Ramos (cell line): ENCODE measurements around the gene SCN2A.
"Not testable (repeated sequence)": the region's sequence is repeated elsewhere in the genome, so short reads cannot be mapped to it uniquely, and the experiment has no call there.

Experiments used
- in situ Hi-C: fragments of 300-500 bp; cut with MboI; formaldehyde crosslinking; loops from one replicate; pipeline ENCODE4 v1.14.3; 2022; ENCODE audit warnings: low sequenced_read_pairs; ENCODE audit not compliant: unreplicated experiment

SCN2A gene

DNA sequence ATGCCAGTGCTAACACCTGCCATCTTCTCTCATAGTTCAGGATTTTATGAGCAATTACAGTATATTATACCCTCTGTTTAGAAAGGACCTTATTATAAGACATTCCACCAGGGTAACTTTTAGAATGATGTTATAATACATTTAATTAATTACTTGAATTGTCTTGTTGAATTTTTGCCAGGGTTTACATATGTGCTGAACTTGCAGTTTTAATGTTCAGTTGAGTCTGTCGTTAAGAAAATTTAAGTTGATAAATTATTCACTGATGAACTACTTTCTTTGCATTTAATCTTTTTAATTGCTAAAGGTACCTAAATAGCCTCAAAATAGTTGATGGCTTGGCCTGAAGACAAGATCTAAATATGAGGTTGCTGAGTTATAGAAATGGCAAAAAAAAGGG, 68.1 kb downstream of the SCN2A start:
- in situ Hi-C loops, result no loop called here

DNA sequence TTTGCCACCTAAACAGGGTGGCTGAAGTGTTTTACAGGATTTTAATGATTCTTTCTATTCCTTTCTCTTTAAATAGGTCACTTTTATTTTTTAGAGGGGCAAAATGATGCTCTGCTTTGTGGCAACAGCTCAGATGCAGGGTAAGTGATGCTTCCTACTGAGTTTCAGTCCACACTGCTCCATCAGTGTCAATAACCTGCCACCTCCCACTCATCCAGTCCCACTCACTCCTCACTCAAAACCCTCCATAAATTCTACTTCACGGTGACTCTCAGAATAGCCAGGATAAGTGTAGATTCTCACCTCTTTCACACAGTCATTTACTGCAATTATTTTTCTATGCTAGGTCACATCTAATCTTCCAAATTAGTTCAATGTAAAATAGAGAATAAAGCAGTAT, 72.7 kb downstream of the SCN2A start:
- in situ Hi-C loops, result no loop called here

DNA sequence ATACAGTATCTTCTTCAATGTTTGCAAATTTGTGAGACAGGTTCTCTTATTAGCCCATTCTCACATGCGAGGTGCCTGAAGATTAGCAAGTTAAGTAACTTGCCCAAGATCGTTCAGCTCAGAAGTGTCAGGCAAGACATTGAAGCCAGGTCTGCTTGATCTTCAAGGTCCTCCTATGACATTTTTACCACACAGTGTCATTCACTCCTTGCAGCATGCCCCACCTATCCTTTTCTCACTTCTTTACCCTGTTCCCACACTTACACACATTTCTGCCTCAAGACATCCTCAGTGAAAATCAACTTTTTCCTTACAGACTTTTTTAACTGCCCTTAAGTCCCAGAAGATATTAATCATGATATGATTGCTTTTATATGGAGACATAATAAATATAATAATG, 73.8 kb downstream of the SCN2A start:
- in situ Hi-C loops, result no loop called here

DNA sequence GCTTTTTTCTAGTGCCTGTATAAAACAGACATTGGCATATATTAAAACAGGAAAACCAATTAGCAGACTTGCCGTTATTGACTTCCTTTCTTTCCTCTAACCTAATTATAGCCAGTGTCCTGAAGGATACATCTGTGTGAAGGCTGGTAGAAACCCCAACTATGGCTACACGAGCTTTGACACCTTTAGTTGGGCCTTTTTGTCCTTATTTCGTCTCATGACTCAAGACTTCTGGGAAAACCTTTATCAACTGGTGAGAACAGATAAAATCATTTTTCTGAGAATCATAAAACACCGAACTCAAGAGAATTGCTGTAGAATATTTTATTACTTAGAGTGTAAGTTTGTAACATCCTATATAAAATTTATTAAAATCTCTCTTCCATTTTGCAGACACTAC, 74.3 kb downstream of the SCN2A start:
- in situ Hi-C loops, result no loop called here

DNA sequence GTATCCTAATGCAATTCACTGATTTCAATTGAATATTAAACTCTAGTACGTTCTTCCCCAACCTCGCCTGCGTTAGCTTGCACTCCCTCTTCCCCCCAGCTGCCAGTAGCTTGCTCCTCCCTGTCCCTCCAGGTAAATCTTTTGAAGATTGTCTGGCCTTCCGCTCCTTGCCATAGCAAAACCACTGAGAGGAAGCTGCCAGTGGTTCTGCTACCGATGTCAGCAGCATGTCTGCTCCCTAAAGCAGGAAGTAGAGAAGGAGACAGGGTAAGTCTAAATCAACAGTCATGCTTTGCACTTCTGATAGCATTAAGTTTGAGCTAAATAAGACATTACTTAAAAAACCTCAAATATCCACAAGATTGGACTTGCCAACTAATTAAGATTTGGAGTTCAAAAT, 89.1 kb downstream of the SCN2A start:
- in situ Hi-C loops, result no loop called here

DNA sequence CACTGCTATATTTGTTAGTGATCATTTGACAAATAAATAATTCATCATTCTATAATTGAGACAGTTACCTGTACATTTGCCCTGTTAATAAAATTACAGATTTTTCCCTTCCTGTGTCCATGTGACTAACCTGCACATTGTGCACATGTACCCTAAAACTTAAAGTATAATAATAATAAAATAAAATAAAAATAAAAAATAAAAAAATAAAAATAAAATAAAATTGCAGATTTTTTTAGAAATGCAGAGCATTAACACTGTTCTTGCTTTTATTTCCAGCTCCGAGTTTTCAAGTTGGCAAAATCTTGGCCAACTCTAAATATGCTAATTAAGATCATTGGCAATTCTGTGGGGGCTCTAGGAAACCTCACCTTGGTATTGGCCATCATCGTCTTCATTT, 105.1 kb downstream of the SCN2A start:
- in situ Hi-C loops, result not testable (repeated sequence)

DNA sequence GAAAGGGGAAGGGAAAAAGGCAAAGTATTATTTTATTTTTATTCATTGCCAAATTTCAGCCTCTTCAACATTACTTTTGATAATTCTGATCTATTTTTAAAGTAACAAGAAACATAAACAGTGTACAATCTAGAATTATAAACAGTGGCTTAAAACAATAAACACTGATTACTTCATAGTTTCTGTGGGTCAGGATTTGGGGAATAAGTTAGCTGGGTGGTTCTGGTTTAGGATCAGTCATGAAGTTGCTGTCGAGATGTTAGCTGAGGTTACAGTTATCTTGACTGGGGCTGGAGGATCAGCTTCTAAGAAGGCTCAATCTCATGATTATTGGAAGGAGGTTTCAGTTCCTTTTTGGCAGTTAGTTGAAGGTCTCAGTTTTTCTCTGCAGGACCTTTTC, 109.2 kb downstream of the SCN2A start:
- in situ Hi-C loops, result no loop called here

DNA sequence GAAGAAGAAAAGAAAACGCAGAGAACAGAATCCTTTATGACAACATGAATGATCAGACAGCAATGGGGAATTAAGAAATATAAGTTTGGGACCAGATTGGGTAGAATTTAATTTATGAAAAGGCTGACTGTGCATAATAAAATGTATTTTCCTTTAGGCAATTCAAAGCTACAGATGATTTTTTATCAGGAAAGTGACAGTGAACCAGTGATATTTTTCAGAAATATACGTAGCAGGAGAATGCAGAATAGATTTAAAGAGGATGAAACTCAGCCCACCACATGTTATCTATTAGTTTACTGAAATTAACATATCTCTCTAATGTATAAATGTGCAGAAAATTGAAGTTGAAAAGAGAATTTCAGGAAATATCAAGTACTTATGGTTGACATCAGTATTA, 110.0 kb downstream of the SCN2A start:
- in situ Hi-C loops, result no loop called here

DNA sequence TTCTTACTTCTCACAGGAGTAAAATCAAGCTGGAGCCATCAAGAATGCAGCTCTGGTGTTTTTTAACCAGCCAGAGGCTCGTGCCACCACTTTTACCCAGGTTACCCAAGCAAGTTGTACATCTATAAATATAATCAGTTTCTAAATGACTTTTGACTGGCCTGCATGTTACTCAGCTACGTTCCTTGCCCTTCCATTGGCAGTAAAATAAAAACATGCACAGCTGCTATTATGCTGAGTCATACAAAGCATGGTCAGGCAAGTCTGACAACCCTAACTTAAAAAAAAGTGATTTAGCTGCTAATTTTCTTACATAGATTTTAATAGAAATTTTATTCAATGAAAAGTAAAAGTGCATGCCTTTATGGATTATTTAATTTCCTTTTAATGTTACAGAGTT, 118.5 kb downstream of the SCN2A start:
- in situ Hi-C loops, result no loop called here

DNA sequence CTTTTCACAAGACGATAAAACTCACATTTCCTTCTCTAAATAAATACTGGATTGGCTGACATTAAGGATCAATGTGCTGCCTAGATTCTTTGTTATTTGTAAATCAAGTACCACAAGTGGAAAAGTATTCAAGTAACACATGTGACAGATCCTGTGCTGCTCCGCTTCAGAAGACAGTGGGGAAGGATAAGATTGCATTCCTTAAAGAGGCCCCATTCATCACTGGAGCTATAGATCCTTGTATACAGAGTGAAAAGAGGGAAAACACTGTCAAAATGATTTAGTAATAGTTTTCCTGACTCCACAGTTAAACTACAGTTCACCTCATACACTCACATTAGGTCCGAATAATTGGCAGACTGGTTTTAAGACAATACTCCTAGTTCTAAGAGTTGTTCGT, 122.3 kb downstream of the SCN2A start:
- in situ Hi-C loops, result no loop called here

DNA sequence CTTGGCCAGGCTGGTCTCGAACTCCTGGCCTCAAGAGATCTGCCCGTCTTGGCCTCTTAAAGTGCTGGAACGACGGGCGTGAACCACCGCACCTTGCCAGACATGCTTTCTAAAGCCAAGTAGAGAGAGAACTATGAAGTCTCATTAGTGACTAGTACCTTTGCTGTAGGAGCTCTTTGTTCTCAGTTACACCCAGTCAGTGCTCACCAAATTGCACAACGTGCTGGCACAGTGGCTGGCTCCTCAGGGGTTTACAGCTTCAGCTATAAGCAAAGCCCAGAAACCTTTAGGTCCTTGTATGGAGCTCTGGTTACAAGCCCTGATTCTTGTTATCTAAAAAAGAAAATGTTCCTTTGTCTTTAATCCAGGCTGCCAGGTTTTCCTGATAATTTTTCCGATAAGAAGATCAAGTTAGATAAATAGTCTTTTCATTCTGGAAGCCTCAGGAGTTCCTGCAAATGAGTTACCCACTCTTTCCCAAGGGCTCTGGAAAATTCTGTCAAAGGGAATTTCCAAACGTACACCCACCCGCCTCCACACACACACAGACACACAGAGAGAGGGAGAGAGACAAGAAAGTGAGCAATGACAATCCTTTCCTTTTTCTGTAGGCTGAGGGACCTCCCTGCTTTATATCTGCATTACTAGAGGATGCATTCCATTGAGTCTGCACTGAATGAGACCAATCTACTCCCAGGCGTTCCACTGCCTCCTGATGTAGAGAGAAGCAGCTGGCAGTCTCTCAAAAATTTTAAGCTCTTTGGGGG, 130.1 kb downstream of the SCN2A start:
- in situ Hi-C loops, result no loop called here

DNA sequence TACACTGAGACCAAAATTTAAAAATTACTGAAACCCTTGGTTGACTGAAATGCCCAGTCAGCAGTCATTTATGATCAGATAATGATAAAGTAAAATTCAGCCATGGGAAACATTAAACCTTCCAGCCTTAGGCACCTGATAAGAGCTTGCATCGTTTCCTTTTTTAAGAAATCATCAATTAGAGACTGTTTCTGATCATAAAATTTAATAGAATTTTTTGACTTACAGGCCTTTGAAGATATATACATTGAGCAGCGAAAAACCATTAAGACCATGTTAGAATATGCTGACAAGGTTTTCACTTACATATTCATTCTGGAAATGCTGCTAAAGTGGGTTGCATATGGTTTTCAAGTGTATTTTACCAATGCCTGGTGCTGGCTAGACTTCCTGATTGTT, 130.7 kb downstream of the SCN2A start:
- in situ Hi-C loops, result no loop called here

DNA sequence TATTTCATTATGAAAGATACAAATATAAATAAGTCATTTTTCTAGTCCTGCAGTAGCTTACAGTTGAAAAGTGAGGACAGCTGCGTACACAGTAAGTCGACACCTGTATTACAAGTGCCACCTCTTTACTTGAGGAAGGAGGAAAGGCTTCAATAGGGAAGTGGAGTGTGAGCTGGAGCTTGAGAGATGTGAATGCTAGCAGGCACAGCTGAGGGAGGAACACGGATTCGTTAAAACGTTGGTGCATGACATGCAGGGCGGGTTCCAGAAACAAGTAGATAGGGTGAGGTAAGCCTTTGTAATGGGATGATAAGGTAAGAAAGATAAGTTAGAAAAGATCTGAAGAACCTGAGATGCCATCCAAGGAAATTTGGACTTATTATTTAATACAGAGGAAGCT, 132.1 kb downstream of the SCN2A start:
- in situ Hi-C loops, result no loop called here

DNA sequence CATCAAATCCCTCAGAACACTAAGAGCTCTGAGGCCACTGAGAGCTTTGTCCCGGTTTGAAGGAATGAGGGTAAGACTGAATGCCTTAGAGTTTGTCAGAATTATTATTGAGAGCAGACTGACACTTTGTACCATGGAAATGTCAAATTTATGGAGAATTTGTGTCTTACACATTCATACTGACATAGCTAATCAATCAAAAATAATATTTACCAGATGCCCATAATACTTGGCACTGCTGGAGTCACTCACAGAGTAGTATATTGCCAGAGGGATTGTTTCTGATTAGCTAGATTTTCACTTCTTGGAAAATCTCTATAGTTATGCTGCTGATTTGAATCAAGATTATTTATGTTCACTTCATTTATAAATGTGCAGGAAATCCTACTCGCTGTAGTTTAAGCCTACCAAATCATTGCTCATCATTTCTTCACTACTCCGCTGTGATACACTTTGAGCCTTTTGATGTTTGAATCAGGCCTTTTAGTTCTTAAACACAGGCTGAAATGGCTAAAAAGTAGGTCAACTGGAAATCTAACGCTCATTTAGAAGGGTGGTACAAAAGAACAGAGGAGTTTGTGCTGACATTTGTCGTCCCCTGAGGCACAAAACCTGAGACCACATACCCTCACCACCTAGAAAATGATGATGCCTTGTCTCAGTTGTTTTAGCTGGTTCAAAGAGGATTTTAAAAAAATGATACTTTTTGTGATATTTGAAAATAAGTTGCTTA, 134.2 kb downstream of the SCN2A start:
- in situ Hi-C loops, result no loop called here

DNA sequence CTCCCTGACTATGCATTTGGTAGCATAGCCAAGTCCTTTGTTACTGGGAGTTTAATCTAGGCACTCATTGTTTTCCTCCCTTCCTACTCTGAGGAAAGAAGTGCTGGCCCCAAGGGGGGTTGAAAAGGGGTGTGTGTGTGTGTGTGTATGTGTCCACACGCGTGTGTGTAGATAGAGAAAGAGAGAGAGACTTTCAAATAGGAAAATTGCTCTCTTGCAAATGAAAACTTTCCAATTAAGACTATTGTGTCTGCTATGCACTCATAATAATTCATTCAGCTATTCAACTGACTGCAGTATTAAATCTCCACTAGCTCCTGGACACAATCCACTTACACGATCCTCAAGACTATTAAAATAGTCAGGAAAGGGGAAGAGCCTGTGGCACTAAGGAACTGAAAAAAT, 137.4 kb downstream of the SCN2A start:
- in situ Hi-C loops, result no loop called here

DNA sequence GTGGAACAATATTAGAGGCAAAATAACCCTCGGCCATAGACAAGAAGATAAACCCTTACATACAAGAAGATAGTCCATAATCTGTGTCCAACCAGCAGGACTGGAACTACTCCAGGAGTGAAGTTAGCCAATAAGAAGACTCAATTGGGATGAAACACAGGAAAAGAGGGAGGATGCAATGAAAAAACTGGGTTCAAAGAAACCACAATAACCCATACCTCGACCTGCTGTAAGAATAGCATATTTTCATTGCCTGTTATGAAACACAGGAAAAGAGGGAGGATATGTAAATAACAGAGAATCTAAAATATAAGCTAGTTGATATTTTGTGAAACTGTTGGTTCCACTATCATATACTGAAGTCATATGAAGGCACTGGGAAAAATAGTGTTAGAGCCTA, 143.1 kb downstream of the SCN2A start:
- in situ Hi-C loops, result no loop called here

DNA sequence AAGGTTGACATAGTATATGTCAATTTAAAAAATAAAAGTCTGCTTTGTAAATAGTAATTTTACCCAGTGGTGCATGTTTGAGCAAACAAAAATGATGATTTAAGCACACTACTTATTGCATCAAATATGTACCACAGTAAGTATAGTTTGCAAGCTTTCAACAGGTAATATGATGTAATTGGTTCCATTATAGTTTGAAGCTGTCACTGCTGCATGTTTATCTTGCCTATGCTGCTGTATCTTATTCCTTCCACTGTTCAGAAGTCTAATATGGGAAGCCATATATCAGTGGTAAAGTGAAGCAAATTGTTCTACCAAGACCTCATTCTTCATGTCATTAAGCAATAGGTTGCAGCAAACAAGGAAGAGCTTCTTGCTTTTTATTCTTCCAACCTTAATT, 151.7 kb downstream of the SCN2A start:
- in situ Hi-C loops, result no loop called here

DNA sequence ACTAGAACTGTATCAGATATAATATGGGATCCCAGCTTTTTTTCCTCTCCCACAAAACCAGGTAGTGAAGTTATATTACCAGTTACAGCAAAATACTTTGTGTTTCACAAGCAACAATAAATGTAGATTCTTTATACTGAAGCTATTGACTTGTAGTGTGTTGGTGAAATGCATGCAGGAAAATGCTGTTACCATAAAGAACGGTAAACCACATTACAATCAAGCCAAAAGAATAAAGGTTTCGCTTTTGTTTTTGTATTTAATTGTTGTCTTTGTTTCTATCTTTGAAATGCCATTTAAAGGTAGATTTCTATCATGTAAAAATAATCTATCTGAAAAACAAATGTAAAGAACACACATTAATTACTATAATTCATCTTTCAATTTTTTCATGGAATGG, 152.6 kb downstream of the SCN2A start:
- in situ Hi-C loops, result no loop called here

DNA sequence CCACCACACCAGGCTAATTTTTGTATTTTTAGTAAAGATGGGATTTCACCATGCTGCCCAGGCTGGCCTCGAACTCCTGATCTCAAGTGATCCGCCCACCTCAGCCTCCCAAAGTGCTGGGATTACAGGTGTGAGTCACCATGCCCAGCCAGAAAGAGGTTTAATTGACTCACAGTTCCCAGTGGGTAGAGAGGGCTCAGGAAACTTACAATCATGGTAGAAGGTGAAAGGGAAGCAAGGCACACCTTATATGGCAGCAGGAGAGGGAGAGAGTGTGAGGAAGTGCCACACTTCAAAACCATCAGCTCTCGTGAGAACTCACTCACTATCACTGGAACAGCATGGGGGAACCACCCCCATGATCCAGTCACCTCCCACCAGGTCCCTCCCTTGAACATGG, 159.4 kb downstream of the SCN2A start:
- in situ Hi-C loops, result not testable (repeated sequence)

DNA sequence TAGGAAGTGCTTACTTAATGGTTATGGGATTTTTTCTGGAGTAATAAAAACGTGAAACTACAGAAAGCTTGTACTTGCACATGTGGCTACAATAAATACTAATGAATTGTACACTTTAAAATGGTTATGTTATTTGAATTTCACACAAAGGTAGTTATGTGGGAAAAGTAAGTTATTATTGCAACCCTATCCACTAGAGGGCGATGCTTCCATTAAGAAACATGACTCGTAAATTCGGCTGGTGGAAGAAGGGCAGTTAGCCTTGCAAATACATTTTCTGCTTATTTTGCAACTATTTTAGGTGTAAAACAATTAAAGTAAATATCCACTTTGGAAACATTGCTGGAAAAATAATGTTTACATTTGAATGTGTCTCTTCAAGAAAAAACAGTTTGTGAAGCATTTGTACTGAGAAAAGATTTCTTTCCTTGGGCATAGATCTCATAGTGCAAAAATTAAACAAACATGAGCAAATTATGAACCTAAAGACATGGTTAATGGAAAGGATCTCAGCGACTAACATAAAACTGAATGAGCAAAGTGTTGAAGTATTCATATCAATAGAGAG, 162.2 kb downstream of the SCN2A start:
- in situ Hi-C loops, result loop anchor here (25.0 kb wide), 1 partner anchor 461 kb away; no protein-coding TSS in a partner anchor

DNA sequence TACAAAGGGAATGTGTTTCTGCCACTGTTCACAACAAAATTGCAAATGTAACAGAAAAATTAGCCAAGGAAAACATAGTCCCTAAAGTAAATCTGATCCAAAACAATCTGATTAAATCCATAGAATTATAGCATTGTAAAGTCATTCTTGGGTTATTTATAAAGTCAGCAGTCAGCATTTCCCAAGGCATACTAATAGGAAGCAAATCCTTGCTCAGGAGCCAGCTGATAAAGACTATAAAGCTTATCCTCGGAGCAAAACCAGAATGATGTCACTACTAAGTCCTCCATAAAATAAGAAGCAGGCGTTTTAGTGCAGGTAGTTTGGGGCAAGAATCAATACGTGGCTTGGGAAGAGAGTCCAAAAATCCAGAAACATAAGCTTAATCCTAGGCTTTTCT, 162.9 kb downstream of the SCN2A start:
- in situ Hi-C loops, result loop anchor here (25.0 kb wide), 1 partner anchor 460 kb away; no protein-coding TSS in a partner anchor
